WTC11 (cell line): ENCODE data around the gene LYSMD3. TPM values are rescaled to one million over a fixed set of nuclear protein-coding genes. Genes with fewer than 3 reads are reported as not detected.

Experiments
- ATAC-seq: fragments of 200-7000 bp; cut with Tn5 transposase; 2 replicates; pipeline ENCODE4 v1.10.0; 2021; ENCODE audit warnings: mild to moderate bottlenecking, moderate library complexity
- CTCF ChIA-PET: fragments of 300-600 bp; sonication (Branson Sonifier 250); formaldehyde crosslinking; loops from one replicate; lab custom pipeline; 2021; ENCODE audit warnings: antibody characterized with exemption; lab: Charles Lee
- POLR2A ChIA-PET: fragments of 350-600 bp; sonication (Branson Sonifier 250); formaldehyde crosslinking; loops from one replicate; lab custom pipeline; 2021; ENCODE audit warnings: antibody characterized with exemption; lab: Charles Lee
- DNase-seq: peaks from one replicate; pipeline ENCODE4 v3.0.0; 2021; ENCODE audit warnings: low spot score
- H3K27ac Mint-ChIP-seq: 2 replicates; pipeline ENCODE4 v1.8.0; 2021; ENCODE audit warnings: mixed read lengths
- H3K27me3 Mint-ChIP-seq: 2 replicates; pipeline ENCODE4 v1.8.0; 2021; ENCODE audit warnings: low read depth, mild to moderate bottlenecking, moderate library complexity, mixed read lengths
- H3K36me3 Mint-ChIP-seq: 2 replicates; pipeline ENCODE4 v1.8.0; 2021; ENCODE audit warnings: mixed read lengths
- H3K4me1 Mint-ChIP-seq: 2 replicates; pipeline ENCODE4 v1.8.0; 2022; ENCODE audit warnings: mixed read lengths
- H3K4me3 Mint-ChIP-seq: 2 replicates; pipeline ENCODE4 v1.8.0; 2021; ENCODE audit warnings: mild to moderate bottlenecking, moderate library complexity, mixed read lengths
- H3K9me3 Mint-ChIP-seq: 2 replicates; pipeline ENCODE4 v1.8.0; 2021; ENCODE audit warnings: mixed read lengths
- FOXP1 ChIP-seq: sonication (generic); formaldehyde crosslinking; IDR thresholded peaks from 2 replicates; pipeline ENCODE4 v1.8.0; 2022; ENCODE audit warnings: missing genetic modification reagents, mild to moderate bottlenecking, moderate library complexity, borderline replicate concordance
- GABPB1 ChIP-seq: sonication (generic); formaldehyde crosslinking; IDR thresholded peaks from 2 replicates; pipeline ENCODE4 v1.8.1; 2023; ENCODE audit warnings: mild to moderate bottlenecking, missing genetic modification reagents
- JAZF1 ChIP-seq: fragments of 250-450 bp; sonication (Bioruptor Pico); IDR thresholded peaks from 2 replicates; pipeline ENCODE4 v1.9.0; 2021; ENCODE audit warnings: moderate library complexity, mild to moderate bottlenecking, inconsistent platforms
- KAT7 ChIP-seq: sonication (generic); formaldehyde crosslinking; IDR thresholded peaks from 2 replicates; pipeline ENCODE4 v1.8.1; 2023; ENCODE audit warnings: missing genetic modification reagents, mild to moderate bottlenecking, borderline replicate concordance
- MYBL2 ChIP-seq: sonication (generic); formaldehyde crosslinking; IDR thresholded peaks from 2 replicates; pipeline ENCODE4 v1.8.1; 2023; ENCODE audit warnings: mild to moderate bottlenecking, moderate library complexity, missing genetic modification reagents
- NR2C2 ChIP-seq: sonication (generic); formaldehyde crosslinking; IDR thresholded peaks from 2 replicates; pipeline ENCODE4 v1.8.0; 2022; ENCODE audit warnings: mild to moderate bottlenecking, missing genetic modification reagents
- OVOL2 ChIP-seq: fragments of 250-450 bp; sonication (Bioruptor Pico); IDR thresholded peaks from 2 replicates; pipeline ENCODE4 v1.9.0; 2021; ENCODE audit warnings: mild to moderate bottlenecking, borderline replicate concordance
- SMAD3 ChIP-seq: sonication (generic); formaldehyde crosslinking; IDR thresholded peaks from 2 replicates; pipeline ENCODE4 v1.8.0; 2022; ENCODE audit warnings: missing genetic modification reagents, mild to moderate bottlenecking, borderline replicate concordance
- TP53 ChIP-seq: sonication (generic); formaldehyde crosslinking; IDR thresholded peaks from 2 replicates; pipeline ENCODE4 v1.8.1; 2023; ENCODE audit warnings: mild to moderate bottlenecking, missing genetic modification reagents
- ZNF138 ChIP-seq: sonication (generic); formaldehyde crosslinking; conservative IDR thresholded peaks from 2 replicates; pipeline ENCODE4 v1.8.1; 2022; ENCODE audit warnings: mild to moderate bottlenecking, moderate library complexity, missing genetic modification reagents
- ZNF219 ChIP-seq: sonication (generic); formaldehyde crosslinking; IDR thresholded peaks from 2 replicates; pipeline ENCODE4 v1.8.0; 2023; ENCODE audit warnings: missing genetic modification reagents, mild to moderate bottlenecking, borderline replicate concordance
- total RNA-seq: library from RNA; stranded (reverse); gene quantifications from 3 replicates; pipeline ENCODE4 v1.2.3, GENCODE V29; 2021
- TF ChIP-seq, protein P1 (sequence below): sonication (generic); formaldehyde crosslinking; IDR thresholded peaks from 2 replicates; pipeline ENCODE4 v1.8.1; 2023; ENCODE audit warnings: mild to moderate bottlenecking, missing genetic modification reagents
- TF ChIP-seq, protein P2 (sequence below): sonication (generic); formaldehyde crosslinking; IDR thresholded peaks from 2 replicates; pipeline ENCODE4 v1.8.0; 2022; ENCODE audit warnings: missing genetic modification reagents
- TF ChIP-seq, protein P3 (sequence below): fragments of 250-450 bp; sonication (Bioruptor Pico); conservative IDR thresholded peaks from 2 replicates; pipeline ENCODE4 v1.9.0; 2021; ENCODE audit warnings: mild to moderate bottlenecking
- TF ChIP-seq, protein P4 (sequence below): sonication (generic); formaldehyde crosslinking; IDR thresholded peaks from 2 replicates; pipeline ENCODE4 v1.8.1; 2023; ENCODE audit warnings: mild to moderate bottlenecking, missing genetic modification reagents, moderate library complexity
- TF ChIP-seq, protein P5 (sequence below): sonication (generic); formaldehyde crosslinking; IDR thresholded peaks from 2 replicates; pipeline ENCODE4 v1.8.1; 2023; ENCODE audit warnings: mild to moderate bottlenecking, missing genetic modification reagents
- TF ChIP-seq, protein P6 (sequence below): sonication (generic); formaldehyde crosslinking; IDR thresholded peaks from 2 replicates; pipeline ENCODE4 v1.8.0; 2022; ENCODE audit warnings: mild to moderate bottlenecking, missing genetic modification reagents
- TF ChIP-seq, protein P7 (sequence below): fragments of 250-450 bp; sonication (Bioruptor Pico); IDR thresholded peaks from 2 replicates; pipeline ENCODE4 v1.9.0; 2021; ENCODE audit warnings: mild to moderate bottlenecking, borderline replicate concordance

The LYSMD3 gene
- total RNA-seq, 1 experiment from 2014 or later = 15.8 TPM

DNA sequence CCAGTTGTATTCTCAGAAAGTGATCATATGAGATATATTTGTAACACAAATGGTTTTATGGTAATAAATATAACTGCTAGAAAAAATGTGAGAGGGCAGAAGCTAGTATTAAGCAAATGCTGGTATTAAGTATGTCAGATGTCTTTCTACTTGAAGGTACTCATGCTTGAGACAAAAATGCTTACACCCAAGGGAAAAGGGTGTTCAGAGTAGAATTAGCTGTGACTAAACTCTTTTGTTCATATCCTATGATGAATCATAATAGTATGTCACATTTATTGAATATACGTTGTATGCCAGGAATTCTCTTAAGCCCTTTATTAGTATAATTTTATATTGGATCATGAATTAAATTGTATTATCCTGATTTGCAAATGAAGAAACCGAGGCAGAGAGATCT lies 31.4 kb upstream of the LYSMD3 start:
- ChIA-PET CTCF (no interaction called here), POLR2A (no interaction called here)
- ATAC-seq (no peak), DNase-seq (no peak)
- Mint-ChIP-seq H3K4me1 (peaks cover 72% of the 10 kb centered on the region), H3K36me3 (no peaks in the 10 kb centered on the region), H3K9me3 (no peaks in the 10 kb centered on the region), H3K27ac (no peak overlapping the region), H3K27me3 (no peaks in the 10 kb centered on the region), H3K4me3 (peak overlapping the region; percentile 92)
- TF ChIP-seq, protein P1, sequence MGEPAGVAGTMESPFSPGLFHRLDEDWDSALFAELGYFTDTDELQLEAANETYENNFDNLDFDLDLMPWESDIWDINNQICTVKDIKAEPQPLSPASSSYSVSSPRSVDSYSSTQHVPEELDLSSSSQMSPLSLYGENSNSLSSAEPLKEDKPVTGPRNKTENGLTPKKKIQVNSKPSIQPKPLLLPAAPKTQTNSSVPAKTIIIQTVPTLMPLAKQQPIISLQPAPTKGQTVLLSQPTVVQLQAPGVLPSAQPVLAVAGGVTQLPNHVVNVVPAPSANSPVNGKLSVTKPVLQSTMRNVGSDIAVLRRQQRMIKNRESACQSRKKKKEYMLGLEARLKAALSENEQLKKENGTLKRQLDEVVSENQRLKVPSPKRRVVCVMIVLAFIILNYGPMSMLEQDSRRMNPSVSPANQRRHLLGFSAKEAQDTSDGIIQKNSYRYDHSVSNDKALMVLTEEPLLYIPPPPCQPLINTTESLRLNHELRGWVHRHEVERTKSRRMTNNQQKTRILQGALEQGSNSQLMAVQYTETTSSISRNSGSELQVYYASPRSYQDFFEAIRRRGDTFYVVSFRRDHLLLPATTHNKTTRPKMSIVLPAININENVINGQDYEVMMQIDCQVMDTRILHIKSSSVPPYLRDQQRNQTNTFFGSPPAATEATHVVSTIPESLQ (CRISPR knock-in tag) = no peak
- TF ChIP-seq, protein P2, sequence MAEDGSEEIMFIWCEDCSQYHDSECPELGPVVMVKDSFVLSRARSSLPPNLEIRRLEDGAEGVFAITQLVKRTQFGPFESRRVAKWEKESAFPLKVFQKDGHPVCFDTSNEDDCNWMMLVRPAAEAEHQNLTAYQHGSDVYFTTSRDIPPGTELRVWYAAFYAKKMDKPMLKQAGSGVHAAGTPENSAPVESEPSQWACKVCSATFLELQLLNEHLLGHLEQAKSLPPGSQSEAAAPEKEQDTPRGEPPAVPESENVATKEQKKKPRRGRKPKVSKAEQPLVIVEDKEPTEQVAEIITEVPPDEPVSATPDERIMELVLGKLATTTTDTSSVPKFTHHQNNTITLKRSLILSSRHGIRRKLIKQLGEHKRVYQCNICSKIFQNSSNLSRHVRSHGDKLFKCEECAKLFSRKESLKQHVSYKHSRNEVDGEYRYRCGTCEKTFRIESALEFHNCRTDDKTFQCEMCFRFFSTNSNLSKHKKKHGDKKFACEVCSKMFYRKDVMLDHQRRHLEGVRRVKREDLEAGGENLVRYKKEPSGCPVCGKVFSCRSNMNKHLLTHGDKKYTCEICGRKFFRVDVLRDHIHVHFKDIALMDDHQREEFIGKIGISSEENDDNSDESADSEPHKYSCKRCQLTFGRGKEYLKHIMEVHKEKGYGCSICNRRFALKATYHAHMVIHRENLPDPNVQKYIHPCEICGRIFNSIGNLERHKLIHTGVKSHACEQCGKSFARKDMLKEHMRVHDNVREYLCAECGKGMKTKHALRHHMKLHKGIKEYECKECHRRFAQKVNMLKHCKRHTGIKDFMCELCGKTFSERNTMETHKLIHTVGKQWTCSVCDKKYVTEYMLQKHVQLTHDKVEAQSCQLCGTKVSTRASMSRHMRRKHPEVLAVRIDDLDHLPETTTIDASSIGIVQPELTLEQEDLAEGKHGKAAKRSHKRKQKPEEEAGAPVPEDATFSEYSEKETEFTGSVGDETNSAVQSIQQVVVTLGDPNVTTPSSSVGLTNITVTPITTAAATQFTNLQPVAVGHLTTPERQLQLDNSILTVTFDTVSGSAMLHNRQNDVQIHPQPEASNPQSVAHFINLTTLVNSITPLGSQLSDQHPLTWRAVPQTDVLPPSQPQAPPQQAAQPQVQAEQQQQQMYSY (CRISPR knock-in tag) = no peak
- TF ChIP-seq, protein P3, sequence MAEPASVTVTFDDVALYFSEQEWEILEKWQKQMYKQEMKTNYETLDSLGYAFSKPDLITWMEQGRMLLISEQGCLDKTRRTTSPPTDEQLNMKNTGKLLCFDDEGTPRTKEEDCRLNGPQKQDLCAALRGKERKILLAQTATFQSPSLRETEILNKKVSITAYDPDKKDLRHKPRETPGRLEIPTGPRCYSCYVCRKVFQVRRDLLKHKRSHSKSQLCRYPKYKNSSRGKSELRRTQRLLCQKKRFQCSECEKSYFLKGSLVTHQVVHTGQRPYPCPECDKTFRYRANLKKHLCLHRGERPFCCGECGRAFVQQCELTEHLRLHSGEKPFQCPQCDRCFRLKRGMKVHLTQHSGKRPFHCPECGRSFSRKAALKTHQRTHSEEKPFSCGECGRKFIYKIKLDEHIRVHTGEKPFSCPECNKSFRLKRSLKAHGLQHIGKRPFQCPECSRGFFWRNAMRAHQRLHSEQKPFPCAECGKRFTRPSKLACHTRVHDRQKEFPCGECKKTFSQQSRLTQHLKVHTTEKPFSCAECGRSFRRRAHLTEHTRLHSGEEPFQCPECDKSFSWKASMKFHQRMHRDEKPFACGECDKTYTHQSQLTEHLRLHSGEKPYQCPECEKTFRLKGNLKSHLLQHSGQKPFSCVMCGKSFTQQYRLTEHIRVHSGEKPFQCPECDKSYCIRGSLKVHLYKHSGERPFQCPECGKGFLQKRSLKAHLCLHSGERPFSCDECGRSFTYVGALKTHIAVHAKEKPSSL (CRISPR knock-in tag) = no peak
- TF ChIP-seq KAT7 (CRISPR knock-in tag) (no peak), GABPB1 (CRISPR knock-in tag) (no peak), OVOL2 (CRISPR knock-in tag) (no peak)

DNA sequence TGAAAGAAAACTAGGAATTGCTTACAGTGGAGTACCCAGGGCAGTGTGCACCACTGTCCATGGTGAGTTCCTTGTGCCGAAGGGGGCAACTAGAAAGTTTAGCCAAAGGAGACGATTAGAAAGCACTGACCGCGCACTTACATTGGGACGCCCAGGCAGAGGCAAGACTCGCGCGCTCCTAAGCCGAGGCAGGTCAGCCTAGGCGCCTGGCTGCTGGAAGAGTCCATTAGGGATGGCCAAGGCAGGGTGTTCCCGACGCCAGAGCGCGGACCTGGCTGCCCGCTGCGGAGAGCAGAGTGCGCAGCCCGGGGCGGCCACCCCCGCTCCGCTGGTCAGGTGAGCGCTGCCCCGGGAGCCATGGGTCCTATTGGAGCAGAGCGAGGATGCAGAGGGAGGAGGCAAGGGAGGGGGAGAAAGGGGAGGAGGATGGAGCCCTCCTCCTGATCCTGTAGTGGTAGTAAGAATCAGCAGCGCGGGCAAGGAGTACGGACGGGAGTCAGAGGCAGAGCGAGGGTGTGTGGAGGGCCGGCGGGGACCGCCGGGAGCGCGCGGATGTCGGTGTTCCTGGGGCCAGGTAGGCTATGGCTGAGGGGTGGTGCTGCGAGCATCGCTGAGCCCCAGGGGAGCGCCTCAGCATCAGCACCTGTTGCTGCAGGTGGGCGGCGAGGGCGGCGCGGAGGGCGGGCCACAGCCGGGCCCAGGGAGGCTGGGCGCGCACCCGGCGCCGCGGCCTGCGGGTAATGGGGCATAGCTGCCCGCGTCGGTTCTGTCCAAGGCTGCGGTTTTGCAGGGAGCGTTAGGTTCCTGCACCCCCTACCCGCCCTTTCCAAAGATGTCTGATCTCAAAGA lies 29.2 kb upstream of the LYSMD3 start, which contains the start of gene ADGRV1:
TSS of gene ADGRV1 (plus strand) at position 454 of the 849 bp plus-strand sequence. CDS start at position 553, 99 bp downstream.
- ATAC-seq (peak; percentile 93), DNase-seq (peak; percentile 97)
- POLR2A ChIA-PET = interaction anchor here (0.9 kb wide), 1 partner anchor 84 kb away, joined by 3 read pairs; the partner anchor contains the start of genes MBLAC2 and POLR3G
- Mint-ChIP-seq H3K4me1 (peaks cover 75% of the 10 kb centered on the region), H3K4me3 (peak within 1 kb of the TSS; percentile 92), H3K9me3 (no peaks in the 10 kb centered on the region), H3K27me3 (no peaks in the 10 kb centered on the region), H3K36me3 (no peaks in the 10 kb centered on the region), H3K27ac (peak within 1 kb of the TSS; percentile 97)
- CTCF ChIA-PET = interaction anchor here (0.6 kb wide), 1 partner anchor 26 kb away, joined by 3 read pairs; no protein-coding TSS in a partner anchor
- peak; percentile 94 for TF ChIP-seq FOXP1 (CRISPR knock-in tag)
- TF ChIP-seq, protein P4, sequence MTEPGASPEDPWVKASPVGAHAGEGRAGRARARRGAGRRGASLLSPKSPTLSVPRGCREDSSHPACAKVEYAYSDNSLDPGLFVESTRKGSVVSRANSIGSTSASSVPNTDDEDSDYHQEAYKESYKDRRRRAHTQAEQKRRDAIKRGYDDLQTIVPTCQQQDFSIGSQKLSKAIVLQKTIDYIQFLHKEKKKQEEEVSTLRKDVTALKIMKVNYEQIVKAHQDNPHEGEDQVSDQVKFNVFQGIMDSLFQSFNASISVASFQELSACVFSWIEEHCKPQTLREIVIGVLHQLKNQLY (CRISPR knock-in tag) = no peak
- TF ChIP-seq, protein P5, sequence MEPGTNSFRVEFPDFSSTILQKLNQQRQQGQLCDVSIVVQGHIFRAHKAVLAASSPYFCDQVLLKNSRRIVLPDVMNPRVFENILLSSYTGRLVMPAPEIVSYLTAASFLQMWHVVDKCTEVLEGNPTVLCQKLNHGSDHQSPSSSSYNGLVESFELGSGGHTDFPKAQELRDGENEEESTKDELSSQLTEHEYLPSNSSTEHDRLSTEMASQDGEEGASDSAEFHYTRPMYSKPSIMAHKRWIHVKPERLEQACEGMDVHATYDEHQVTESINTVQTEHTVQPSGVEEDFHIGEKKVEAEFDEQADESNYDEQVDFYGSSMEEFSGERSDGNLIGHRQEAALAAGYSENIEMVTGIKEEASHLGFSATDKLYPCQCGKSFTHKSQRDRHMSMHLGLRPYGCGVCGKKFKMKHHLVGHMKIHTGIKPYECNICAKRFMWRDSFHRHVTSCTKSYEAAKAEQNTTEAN (CRISPR knock-in tag) = peak; percentile 90
- TF ChIP-seq, protein P6, sequence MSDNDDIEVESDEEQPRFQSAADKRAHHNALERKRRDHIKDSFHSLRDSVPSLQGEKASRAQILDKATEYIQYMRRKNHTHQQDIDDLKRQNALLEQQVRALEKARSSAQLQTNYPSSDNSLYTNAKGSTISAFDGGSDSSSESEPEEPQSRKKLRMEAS = peak; percentile 76; the same call in 1 of the 2 replicates
- TF ChIP-seq TP53 = peak; percentile 60; the same call in 1 of the 2 replicates
- no peak for TF ChIP-seq NR2C2 (CRISPR knock-in tag)
- TF ChIP-seq ZNF219 (CRISPR knock-in tag) = no peak
- TF ChIP-seq MYBL2 (CRISPR knock-in tag) = peak; percentile 92; the same call in 1 of the 2 replicates
- TF ChIP-seq SMAD3 = 0 out of 2 replicates have a peak, but pooled peaks have one; percentile 75
- no peak for TF ChIP-seq JAZF1 (CRISPR knock-in tag)
- 0 out of 2 replicates have a peak, but pooled peaks have one; percentile 91 for TF ChIP-seq ZNF138 (CRISPR knock-in tag)
- TF ChIP-seq, protein P7, sequence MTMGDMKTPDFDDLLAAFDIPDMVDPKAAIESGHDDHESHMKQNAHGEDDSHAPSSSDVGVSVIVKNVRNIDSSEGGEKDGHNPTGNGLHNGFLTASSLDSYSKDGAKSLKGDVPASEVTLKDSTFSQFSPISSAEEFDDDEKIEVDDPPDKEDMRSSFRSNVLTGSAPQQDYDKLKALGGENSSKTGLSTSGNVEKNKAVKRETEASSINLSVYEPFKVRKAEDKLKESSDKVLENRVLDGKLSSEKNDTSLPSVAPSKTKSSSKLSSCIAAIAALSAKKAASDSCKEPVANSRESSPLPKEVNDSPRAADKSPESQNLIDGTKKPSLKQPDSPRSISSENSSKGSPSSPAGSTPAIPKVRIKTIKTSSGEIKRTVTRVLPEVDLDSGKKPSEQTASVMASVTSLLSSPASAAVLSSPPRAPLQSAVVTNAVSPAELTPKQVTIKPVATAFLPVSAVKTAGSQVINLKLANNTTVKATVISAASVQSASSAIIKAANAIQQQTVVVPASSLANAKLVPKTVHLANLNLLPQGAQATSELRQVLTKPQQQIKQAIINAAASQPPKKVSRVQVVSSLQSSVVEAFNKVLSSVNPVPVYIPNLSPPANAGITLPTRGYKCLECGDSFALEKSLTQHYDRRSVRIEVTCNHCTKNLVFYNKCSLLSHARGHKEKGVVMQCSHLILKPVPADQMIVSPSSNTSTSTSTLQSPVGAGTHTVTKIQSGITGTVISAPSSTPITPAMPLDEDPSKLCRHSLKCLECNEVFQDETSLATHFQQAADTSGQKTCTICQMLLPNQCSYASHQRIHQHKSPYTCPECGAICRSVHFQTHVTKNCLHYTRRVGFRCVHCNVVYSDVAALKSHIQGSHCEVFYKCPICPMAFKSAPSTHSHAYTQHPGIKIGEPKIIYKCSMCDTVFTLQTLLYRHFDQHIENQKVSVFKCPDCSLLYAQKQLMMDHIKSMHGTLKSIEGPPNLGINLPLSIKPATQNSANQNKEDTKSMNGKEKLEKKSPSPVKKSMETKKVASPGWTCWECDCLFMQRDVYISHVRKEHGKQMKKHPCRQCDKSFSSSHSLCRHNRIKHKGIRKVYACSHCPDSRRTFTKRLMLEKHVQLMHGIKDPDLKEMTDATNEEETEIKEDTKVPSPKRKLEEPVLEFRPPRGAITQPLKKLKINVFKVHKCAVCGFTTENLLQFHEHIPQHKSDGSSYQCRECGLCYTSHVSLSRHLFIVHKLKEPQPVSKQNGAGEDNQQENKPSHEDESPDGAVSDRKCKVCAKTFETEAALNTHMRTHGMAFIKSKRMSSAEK = 0 out of 2 replicates have a peak, but pooled peaks have one; percentile 20
